Adrenal gland (tissue), 12 donors: ENCODE results near the gene NXN. TPM values are rescaled to one million over a fixed set of nuclear protein-coding genes. Genes with fewer than 3 reads are reported as not detected.

ENCODE experiments used
- DNase-seq, 7 donors: peaks; one replicate each; pipeline ENCODE4 v3.0.0-alpha.2; 2019 to 2020
- H3K27ac ChIP-seq, 5 donors: fragments of 200-600 bp; sonication (generic) in 4 of 5; 1 replicate in 3 of 5; 2 replicates in 2 of 5; pipeline versions ENCODE4 v1.5.1 to v1.8.0; 2016 to 2020; ENCODE audit warnings: mild to moderate bottlenecking in 1 of 5
- H3K27me3 ChIP-seq: fragments of 200-600 bp; 2 replicates; pipeline ENCODE4 v1.8.0; 2021
- H3K36me3 ChIP-seq, 2 donors: fragments of 200-600 bp; replicated peaks in 1 of 2; 1 replicate in 1 of 2; 2 replicates in 1 of 2; pipeline versions ENCODE4 v1.5.1 to v1.8.0; 2018 to 2022
- H3K4me1 ChIP-seq, 2 donors: fragments of 200-600 bp; replicated peaks in 1 of 2; 1 replicate in 1 of 2; 2 replicates in 1 of 2; pipeline versions ENCODE4 v1.5.1 to v1.8.0; 2018 to 2021
- H3K4me3 ChIP-seq, 4 donors: fragments of 200-600 bp; sonication (generic) in 3 of 4; one replicate each; pipeline ENCODE4 v1.5.1; 2016 to 2018
- H3K9me3 ChIP-seq, 3 donors: fragments of 200-600 bp; sonication (generic) in 1 of 3; replicated peaks in 1 of 3; 1 replicate in 2 of 3; 2 replicates in 1 of 3; pipeline versions ENCODE4 v1.5.1 to v1.8.0; 2016 to 2021
- CTCF ChIP-seq, 6 experiments: fragments of 450-650 bp in 4 of 6; fragments of 200-600 bp in 2 of 6; sonication (generic) in 1 of 6; IDR thresholded peaks; 1 replicate in 5 of 6; 2 replicates in 1 of 6; pipeline versions ENCODE4 v1.5.1 to v1.8.0; 2016 to 2021; ENCODE audit warnings: antibody characterized with exemption in 6 of 6, mild to moderate bottlenecking in 2 of 6, moderate library complexity in 1 of 6
- POLR2A ChIP-seq, 2 donors: fragments of 450-650 bp; IDR thresholded peaks; one replicate each; pipeline ENCODE4 v1.6.1; 2017; ENCODE audit warnings: antibody characterized with exemption in 2 of 2, mild to moderate bottlenecking in 2 of 2, moderate library complexity in 1 of 2
- WGBS, 4 donors: extraction: QIAGEN DNeasy Blood & Tissue Kit in 2 of 4; methylation state at CpG; one replicate each; pipeline versions ENCODE4 v1.1.5 to v1.1.7; 2013 to 2017; 5-methylcytosine and 5-hydroxymethylcytosine counted together
- intact Hi-C, 2 donors: fragments of 100-400 bp; cut with DNase I; formaldehyde crosslinking; loops; one replicate each; pipeline versions ENCODE4 v1.14.1 to v1.15.0; 2022 to 2023
- polyA plus RNA-seq, 3 donors: library from polyadenylated mRNA; stranded (reverse); fragments of 200-250 nt in 2 of 3; fragments of 350-450 nt in 1 of 3; fragmentation: Illumina TruSeq in 1 of 3; extraction: RNeasy Lipid Tissue Mini Kit (QIAGEN cat#74804) in 1 of 3; gene quantifications; one replicate each; pipeline ENCODE4 v1.2.3, GENCODE V29; 2013 to 2014
- total RNA-seq, 9 donors: library from RNA; depleted of rRNA in 4 of 9; stranded (reverse); fragments of >200 nt in 4 of 9; fragments of 120-200 nt in 1 of 9; fragmentation: NEBNext Ultra II Directional in 1 of 9; extraction: Animal tissue kit (Norgen Biotek cat#: 25700) in 1 of 9; gene quantifications; one replicate each; pipeline versions ENCODE4 v1.1.0 to v1.2.4, GENCODE V29; 2013 to 2023
- donor health status: healthy with polysubstance abuse.
- donor health status: Bipolar disorder and iron deficiency.
- donor health status: DM: yes; HTN: yes; CAD: no.
- donor health status: DM: no; HTN: no; CAD: no.
- donor health status: DM: no; HTN: no; CAD: no.
- donor health status: DM: yes; HTN: yes; CAD: no.

Gene NXN
- total and polyA plus RNA-seq, 12 donors = 3.6 to 24.7 (median 10.9) TPM

GRCh38 chr17:968812-969730 lies 10.5 kb downstream of the NXN start:
- H3K4me3 ChIP-seq = no peak overlapping the region
- H3K27ac ChIP-seq = peak overlapping the region in 1 of 5 donors; percentile 75
- intact Hi-C loops = no loop called here
- no peaks in the 10 kb centered on the region for H3K36me3 ChIP-seq
- H3K4me1 ChIP-seq = peaks cover 0 to 5% of the 10 kb centered on the region in 2 donors
- TF ChIP-seq POLR2A (IDR thresholded peaks at IDR 0.05) (no peak), CTCF (IDR thresholded peaks at IDR 0.05) (no peak)
- DNase-seq = no peak
- H3K27me3 ChIP-seq = no peaks in the 10 kb centered on the region
- 81 to 88% (median 82%) methylated on average over 24 of the region's 24 CpGs for WGBS, 4 donors
- H3K9me3 ChIP-seq = no peaks in the 10 kb centered on the region

- no peaks in the 10 kb centered on the region for H3K9me3 ChIP-seq
- no peaks in the 10 kb centered on the region for H3K27me3 ChIP-seq
- no peak for DNase-seq
- no peak for TF ChIP-seq CTCF (IDR thresholded peaks at IDR 0.05)
- peaks cover 0 to 5% of the 10 kb centered on the region in 2 donors for H3K4me1 ChIP-seq
- H3K27ac ChIP-seq = no peak overlapping the region
- 93 to 95% (median 95%) methylated on average over 9 of the region's 9 CpGs for whole genome bisulfite sequencing, 4 donors
- intact Hi-C loops = no loop called here
- H3K36me3 ChIP-seq = no peaks in the 10 kb centered on the region
- no peak overlapping the region for H3K4me3 ChIP-seq
Measured at GRCh38 chr17:967122-967521, 12.5 kb downstream of the NXN start.

- no peak for DNase-seq
- Histone ChIP-seq H3K9me3 (no peaks in the 10 kb centered on the region), H3K4me1 (peaks cover 0 to 5% of the 10 kb centered on the region in 2 donors), H3K4me3 (no peak overlapping the region), H3K36me3 (no peaks in the 10 kb centered on the region), H3K27me3 (no peaks in the 10 kb centered on the region), H3K27ac (no peak overlapping the region)
- WGBS, 4 donors = 83 to 87% (median 84%) methylated on average over 12 of the region's 12 CpGs
- intact Hi-C loops = no loop called here
- TF ChIP-seq POLR2A (IDR thresholded peaks at IDR 0.05) = no peak
- TF ChIP-seq CTCF (IDR thresholded peaks at IDR 0.05) = no peak
Measured at GRCh38 chr17:965311-965989, 14.1 kb downstream of the NXN start.

- intact Hi-C loops = no loop called here
- WGBS, 4 donors = 78 to 85% (median 83%) methylated on average over 12 to 14 of the region's 14 CpGs
- Histone ChIP-seq H3K9me3 (no peaks in the 10 kb centered on the region), H3K4me1 (peaks cover 0 to under 1% of the 10 kb centered on the region in 2 donors), H3K27ac (no peak overlapping the region), H3K36me3 (no peaks in the 10 kb centered on the region), H3K27me3 (no peaks in the 10 kb centered on the region), H3K4me3 (no peak overlapping the region)
- DNase-seq = no peak
- TF ChIP-seq CTCF (IDR thresholded peaks at IDR 0.05) = no peak
- TF ChIP-seq POLR2A (IDR thresholded peaks at IDR 0.05) = no peak
Measured at GRCh38 chr17:964876-965275, 14.7 kb downstream of the NXN start.
